Astrocyte (in vitro differentiated cells and primary cell): Measurements from ENCODE around the gene TNFRSF21.

Source experiments
- EZH2 ChIP-seq: IDR thresholded peaks from 2 replicates; pipeline ENCODE4 v1.6.1; 2012; ENCODE audit warnings: mild to moderate bottlenecking, low read length, inconsistent platforms; ENCODE audit not compliant: insufficient read depth
- TF ChIP-seq, protein P1 (sequence below): IDR thresholded peaks from 2 replicates; pipeline ENCODE4 v1.5.1; 2011; ENCODE audit warnings: low read depth, mild to moderate bottlenecking, inconsistent platforms, low read length, moderate library complexity; ENCODE audit not compliant: insufficient read depth

DNA sequence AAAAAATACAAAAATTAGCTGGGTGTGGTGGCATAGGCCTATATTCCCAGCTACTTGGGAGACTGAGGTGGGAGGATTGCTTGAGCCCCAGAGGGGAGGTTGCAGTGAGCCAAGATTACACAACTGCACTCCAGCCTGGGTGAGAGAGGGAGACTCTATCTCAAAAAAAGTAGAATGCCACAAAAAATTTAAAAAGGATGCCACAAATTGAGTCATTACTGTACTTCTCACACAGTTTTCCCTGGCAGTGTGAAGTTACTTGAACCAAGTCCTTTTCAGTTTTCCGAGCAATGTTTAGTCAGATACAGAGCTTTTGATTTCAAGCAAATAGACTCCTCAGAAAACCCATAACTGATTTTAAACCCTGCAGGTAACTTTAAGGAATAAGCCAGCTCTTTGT lies 53.3 kb downstream of the TNFRSF21 start:
- TF ChIP-seq, protein P1, sequence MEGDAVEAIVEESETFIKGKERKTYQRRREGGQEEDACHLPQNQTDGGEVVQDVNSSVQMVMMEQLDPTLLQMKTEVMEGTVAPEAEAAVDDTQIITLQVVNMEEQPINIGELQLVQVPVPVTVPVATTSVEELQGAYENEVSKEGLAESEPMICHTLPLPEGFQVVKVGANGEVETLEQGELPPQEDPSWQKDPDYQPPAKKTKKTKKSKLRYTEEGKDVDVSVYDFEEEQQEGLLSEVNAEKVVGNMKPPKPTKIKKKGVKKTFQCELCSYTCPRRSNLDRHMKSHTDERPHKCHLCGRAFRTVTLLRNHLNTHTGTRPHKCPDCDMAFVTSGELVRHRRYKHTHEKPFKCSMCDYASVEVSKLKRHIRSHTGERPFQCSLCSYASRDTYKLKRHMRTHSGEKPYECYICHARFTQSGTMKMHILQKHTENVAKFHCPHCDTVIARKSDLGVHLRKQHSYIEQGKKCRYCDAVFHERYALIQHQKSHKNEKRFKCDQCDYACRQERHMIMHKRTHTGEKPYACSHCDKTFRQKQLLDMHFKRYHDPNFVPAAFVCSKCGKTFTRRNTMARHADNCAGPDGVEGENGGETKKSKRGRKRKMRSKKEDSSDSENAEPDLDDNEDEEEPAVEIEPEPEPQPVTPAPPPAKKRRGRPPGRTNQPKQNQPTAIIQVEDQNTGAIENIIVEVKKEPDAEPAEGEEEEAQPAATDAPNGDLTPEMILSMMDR: no peak
- TF ChIP-seq EZH2: no peak
